HG03520 (cell line): ENCODE data around the gene BNC1.
"Not testable (repeated sequence)": the region's sequence is repeated elsewhere in the genome, so short reads cannot be mapped to it uniquely, and the experiment has no call there.

Experiments used
- ATAC-seq: cut with Tn5 transposase; IDR thresholded peaks from one replicate; pipeline ENCODE4 v1.9.1; 2021; ENCODE audit warnings: mild to moderate bottlenecking, moderate library complexity; ENCODE audit not compliant: unreplicated experiment

Gene BNC1

DNA sequence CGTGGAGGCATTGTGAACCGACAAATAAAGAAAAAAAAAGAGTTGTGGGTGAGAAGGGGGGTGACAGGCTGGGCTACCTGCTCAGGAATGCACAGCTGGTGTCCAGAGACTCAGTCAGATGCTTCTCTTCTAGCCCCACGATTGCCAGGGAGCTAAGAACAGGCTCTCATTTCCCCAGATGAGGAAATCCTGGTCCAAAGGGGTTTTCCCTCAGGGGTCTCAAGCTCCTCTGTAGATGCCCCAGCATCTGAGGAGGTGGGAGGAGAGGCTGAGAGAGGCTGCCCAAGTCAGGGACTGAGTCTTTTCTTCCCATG lies 35.5 kb downstream of the BNC1 start:
- ATAC-seq, result no peak

DNA sequence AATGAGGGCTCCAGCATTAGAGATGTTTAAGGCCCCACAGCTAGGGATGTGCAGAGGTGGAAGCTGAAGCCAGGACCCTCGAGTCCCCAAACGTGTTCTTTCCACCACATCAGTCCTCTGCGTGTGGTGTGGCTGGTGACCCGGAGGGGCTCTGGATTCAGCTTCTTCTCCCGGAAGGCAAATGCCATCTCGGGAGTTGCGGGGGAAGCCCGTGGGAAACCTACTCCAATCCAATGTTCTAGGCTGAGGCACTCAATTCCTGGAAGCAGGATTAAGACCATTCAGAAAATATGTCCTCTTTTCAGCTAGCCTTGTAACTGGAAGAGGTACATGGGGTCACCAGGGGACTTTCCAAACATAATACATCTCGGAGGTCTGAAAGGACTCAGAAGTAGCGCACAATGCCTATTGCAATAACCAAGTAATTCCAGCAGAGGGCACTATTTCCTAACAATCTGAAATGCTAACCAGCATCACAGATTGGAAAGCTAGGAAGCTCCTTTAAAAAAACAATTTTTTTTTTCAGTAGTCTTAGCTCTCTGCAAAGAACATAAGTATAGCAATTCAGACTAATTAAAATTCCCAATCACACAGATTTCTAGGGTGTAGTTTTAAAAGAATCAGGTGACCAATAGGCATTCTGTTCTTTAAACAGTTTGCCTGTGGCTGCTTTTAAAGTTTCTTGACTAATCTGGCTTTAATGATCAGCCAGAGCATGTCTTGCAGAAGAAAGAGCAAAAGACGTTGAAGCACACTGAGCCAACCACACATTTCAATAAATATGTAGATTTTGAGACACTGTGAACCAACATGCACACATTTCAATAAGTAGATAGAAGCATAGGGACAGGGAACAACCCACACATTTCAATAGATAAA lies 36.1 kb downstream of the BNC1 start:
- ATAC-seq, result no peak

DNA sequence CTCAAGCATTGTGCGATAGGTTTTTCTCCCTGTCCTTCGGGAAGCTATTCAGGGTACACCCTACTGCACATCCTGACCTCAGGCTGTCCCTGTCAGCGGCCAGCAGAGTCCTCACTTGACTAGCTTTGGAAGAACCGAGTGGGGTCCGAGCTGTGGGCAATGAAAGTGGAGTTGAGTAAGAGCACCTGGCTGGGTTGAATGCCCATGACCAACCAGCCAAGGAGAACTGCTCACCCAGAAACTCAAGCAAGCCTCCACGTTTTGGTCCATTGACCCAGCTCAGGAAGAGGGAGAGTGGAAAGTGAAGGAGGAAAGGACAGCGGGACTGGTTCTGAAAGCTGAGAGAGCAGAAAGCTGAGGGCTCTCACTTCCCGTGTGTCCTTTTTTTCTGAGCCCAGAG lies 40.8 kb downstream of the BNC1 start:
- ATAC-seq, result no peak

DNA sequence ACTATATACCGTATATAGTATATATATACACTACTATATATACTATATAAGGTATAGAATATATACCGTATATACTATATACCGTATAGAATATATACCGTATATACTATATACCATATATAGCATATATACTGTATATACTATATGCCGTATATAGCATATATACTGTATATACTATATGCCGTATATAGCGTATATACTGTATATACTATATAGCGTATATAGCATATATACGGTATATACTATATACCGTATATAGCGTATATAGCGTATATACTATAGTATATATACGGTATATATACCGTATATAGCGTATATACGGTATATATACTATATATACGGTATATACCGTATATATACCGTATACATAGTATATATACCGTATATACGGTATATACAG lies 54.2 kb downstream of the BNC1 start:
- no peak for ATAC-seq

DNA sequence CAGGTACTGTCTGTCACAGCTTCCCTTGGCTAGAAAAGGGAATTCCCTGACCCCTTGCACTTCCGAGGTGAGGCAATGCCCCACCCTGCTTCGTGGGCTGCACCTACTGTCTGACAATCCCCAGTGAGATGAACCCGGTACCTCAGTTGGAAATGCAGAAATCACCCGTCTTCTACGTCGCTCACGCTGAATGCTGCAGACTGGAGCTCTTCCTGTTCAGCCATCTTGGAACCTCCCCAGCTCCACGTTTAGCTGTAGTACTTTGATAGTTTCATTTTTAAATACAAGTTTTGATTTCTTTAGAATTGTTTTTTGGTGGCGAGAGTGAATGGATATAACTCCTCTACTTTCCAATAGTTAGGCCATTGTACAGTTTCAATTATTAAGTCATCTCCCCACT lies 59.0 kb downstream of the BNC1 start:
- ATAC-seq, result no peak

DNA sequence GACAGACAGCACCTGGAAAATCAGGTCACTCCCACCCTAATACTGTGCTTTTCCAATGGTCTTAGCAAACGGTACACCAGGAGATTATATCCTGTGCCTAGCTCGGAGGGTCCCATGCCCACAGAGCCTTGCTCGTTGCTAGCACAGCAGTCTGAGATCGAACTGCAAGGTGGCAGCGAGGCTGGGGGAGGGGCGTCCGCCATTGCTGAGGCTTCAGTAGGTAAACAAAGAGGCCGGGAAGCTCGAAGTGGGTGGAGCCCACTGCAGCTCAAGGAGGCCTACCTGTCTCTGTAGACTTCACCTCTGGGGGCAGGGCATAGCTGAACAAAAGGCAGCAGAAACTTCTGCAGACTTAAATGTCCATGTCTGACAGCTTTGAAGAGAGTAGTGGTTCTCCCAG lies 62.7 kb downstream of the BNC1 start:
- not testable (repeated sequence) for ATAC-seq

DNA sequence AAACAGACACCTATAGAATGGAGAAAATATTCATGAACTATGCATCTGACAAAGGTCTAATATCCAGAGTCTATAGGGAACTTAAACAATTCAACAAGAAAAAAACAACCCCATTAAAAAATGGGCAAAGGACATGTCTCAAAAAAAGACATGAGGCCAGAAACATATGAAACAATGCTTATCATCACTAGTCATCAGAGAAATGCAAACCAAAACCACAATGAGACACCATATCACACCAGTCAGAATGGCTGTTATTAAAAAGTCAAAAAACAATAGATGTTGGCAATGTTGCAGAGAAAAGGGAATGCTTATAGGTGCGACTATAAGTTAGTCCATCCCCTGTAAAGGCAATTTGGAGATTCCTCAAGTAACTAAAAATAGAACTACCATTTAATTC lies 65.4 kb downstream of the BNC1 start:
- ATAC-seq, result no peak

DNA sequence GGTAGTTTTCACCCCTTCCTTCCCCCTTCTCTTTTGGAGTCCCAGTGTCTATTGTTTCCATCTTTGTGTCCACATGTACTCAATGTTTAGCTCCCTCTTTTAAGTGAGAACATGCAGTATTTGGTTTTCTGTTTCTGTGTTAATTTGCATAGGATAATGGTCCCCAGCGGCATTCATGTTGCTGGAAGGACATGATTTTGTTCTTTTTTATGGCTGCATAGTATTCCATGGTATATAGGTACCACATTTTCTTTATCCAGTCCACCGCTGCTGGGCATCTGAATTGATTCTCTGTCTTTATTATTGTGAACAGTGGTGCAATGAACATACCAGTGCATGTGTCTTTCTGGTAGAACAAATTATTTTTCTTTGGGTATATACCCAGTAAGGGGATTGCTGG lies 69.2 kb downstream of the BNC1 start:
- no peak for ATAC-seq

DNA sequence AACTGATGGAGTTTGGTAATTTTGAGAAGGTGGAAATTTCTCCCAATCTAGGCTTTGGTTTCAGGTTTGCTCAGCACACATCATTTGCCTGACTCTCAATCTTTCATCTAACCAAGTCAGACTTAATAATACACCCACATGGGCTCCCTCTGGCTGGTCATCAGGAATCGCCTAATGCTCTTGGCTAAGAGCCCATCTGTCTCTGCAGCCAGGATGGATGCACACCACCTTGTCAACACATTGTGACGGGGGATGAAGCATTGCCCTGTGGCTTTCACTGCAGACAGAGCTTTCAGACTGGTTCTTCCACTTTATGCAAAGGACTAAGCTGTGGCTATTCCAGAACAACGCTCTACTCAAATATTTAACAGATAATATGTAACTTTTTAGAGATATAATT lies 73.8 kb downstream of the BNC1 start:
- no peak for ATAC-seq

DNA sequence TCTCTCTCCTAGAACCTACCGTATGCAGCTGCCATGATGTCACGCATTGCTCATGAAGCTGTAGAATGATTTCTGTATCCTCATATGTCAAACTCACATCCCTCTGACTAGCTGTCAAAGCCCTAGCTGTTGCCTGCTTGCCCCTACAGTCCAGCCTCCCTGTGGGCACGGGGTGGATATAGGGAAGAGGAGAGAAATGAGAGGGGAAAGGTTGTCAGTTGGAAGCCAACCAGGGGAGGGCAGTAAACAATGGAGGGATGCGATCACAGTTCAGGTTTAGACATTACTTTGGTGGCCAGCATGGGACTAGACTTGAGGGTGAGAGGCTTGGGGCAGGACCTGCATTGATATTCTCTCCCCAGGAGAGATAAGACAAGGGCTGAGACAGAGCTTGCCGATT lies 75.1 kb downstream of the BNC1 start:
- ATAC-seq, result no peak

DNA sequence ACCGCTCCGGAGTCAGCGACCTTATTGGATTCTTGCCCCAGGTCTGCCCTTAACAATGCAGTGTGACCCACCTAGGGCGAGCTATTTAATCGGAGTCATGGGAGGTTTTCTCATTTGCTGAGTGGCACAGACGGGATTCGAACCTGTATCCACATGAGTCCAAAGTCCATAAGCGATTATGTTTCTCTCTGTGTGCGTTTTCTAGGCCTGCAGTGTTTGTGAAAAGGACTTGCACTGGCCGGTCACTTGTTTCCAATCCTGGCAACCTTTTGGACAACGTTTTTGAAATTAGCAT lies 76.2 kb downstream of the BNC1 start:
- ATAC-seq, result no peak

DNA sequence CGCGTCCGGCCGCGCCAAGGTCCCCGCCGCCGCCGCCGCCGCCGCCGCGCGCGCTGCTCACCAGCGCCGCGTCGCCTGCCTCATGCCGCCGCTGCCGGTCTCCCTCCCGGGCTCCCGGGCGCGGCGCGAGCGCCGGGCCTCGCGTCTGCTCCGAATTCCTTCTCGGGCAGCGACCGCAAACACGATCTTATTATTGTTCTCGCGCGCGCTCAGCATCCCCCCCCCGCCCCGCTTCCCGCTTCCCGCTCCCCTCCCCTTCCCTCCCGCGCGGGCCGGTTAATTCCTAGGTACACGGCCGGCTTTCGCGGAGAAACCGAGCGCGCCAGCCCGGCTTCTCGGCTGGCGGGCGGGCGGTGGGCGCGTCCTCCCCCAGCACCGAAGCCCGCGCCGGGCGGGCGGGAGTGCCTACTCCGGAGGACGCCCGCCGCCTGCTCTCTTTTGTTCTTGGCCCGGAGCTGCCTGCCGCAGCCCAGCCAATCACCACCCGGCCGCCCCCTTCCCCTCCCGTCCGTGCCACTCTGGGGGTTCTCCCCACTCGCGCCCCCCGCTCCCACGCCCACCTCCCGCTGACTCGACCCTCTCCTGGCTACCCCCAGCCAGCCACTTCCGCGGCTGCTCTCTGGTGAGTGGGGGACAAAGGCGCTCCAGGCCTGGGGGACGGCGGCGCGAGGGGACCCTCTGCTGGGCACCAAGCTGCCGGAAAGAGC lies 76.7 kb downstream of the BNC1 start, which contains the start of gene HDGFL3:
Gene HDGFL3, minus strand, starts transcription at position 164 of the 707 bp plus-strand sequence. CDS start 409 bp downstream, outside the sequence.
- ATAC-seq, result peak; percentile 18

DNA sequence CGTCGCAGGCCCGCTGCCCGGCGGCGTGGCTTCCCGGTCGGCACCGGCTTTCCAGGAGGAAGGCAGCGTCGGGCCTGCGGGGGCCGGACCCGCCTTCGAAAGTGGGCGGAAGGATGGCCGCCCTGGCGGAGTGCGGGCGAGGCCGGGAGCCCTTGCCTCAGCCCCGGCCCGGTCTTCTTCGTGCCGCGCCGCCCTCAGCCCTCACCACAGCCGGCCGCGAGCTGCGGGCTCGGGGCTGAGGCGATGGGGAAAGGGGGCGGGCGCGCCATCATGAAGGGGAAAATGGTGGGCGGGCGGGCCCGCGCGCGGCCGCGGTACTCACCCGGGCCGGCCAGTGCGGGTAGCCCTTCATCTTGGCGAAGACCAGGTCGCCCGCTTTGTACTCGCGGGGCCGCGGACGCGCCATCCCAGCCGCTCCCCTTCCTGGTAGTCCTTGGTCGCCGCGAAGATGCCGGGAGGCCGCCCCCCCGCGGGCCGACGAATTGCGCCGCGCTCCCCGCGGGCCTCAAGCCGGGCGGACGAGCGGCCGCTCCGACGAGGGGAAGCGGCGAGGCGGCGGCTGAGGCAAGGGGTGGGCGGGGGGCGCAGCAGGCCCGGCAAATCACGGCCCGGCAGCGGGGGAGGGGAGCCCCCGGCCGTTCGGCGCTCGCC lies 77.3 kb downstream of the BNC1 start:
- ATAC-seq, result peak; percentile 32

DNA sequence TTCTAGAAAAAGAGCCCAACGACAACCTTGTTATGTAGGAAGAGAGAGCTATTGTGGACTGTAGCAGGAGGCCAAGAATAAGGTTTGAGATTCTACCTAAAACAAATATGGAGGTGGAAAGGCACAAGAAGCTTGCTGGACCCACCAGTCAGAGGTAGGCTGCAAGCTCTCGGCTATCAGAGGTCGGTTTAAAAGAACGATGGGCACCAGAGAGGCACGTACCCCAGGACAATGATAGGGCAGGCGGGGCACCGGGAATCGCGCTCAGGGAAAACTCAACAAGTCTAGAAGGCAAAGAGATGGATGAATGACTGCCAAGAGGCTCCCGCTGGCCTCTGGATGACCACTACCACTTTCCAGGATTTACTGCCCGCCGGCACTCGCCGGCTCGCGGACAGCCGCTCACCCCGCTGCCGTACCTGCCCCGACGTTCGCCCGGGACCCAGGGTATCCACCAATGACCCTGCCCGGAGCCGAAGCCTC lies 77.9 kb downstream of the BNC1 start:
- ATAC-seq, result peak; percentile 7
